ENCODE data around the gene ATP4A.

ATP4A gene

DNA sequence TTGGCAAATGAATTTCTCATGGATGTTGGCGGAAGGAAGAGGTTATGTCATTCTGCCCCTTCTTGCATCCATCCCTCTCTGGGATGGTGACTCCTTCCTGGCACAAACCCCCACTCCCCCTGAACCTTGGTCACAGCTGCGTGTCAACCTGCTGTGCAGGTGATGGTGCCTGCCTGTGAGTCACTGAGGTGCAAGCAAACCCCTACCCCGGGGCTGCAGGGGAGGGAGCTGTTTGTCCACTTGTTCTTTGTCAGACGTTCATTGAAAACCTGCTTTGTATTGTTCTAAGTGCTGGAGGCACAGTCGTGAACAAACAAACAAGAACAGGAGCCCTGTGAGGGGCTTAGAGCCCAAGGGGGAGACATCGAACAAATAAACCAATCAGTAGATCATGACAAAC, 32.2 kb downstream of the ATP4A start:
- Histone ChIP-seq H3K27me3 (ENCODE audit: insufficient read depth, low read length) (peaks cover 14% of the 10 kb centered on the region; the same call in 1 of the 2 replicates), H3K4me1 (ENCODE audit: insufficient read depth, low read length) (no peaks in the 10 kb centered on the region), H3K27ac (ENCODE audit: low read length) (no peak overlapping the region), H3K9me3 (ENCODE audit: insufficient read depth, low read depth, low read length) (no peaks in the 10 kb centered on the region), H3K36me3 (ENCODE audit: insufficient read depth, low read depth, low read length) (no peaks in the 10 kb centered on the region), H3K4me3 (ENCODE audit: low read length) (no peak overlapping the region), H3K9ac (ENCODE audit: low read depth, low read length) (no peak overlapping the region)

- peaks cover 26% of the 10 kb centered on the region for H3K27me3 ChIP-seq (ENCODE audit: insufficient read depth, low read length)
- no peak overlapping the region for H3K4me3 ChIP-seq (ENCODE audit: low read length)
- H3K36me3 ChIP-seq (ENCODE audit: insufficient read depth, low read depth, low read length) = no peaks in the 10 kb centered on the region
- H3K9ac ChIP-seq (ENCODE audit: low read depth, low read length) = no peak overlapping the region
- no peaks in the 10 kb centered on the region; the same call in 1 of the 2 replicates for H3K4me1 ChIP-seq (ENCODE audit: insufficient read depth, low read length)
- H3K27ac ChIP-seq (ENCODE audit: low read length) = no peak overlapping the region
- H3K9me3 ChIP-seq (ENCODE audit: insufficient read depth, low read depth, low read length) = no peaks in the 10 kb centered on the region
These were observed 33.9 kb downstream of the ATP4A start for GRCh38 chr19:35529241-35530218.

GRCh38 chr19:35528218-35529038, 35.0 kb downstream of the ATP4A start, which contains the start of gene SBSN:
SBSN (minus strand) TSS chr19:35528311; CDS start chr19:35528281, 30 bp downstream.
- Histone ChIP-seq H3K9me3 (ENCODE audit: insufficient read depth, low read depth, low read length) (no peaks in the 10 kb centered on the region), H3K36me3 (ENCODE audit: insufficient read depth, low read depth, low read length) (no peaks in the 10 kb centered on the region), H3K4me1 (ENCODE audit: insufficient read depth, low read length) (no peaks in the 10 kb centered on the region; the same call in 1 of the 2 replicates), H3K9ac (ENCODE audit: low read depth, low read length) (no peak within 1 kb of the TSS), H3K27me3 (ENCODE audit: insufficient read depth, low read length) (peaks cover 22% of the 10 kb centered on the region), H3K4me3 (ENCODE audit: low read length) (no peak within 1 kb of the TSS), H3K27ac (ENCODE audit: low read length) (no peak within 1 kb of the TSS)

GRCh38 chr19:35525873-35526272, 37.6 kb downstream of the ATP4A start:
- H3K9me3 ChIP-seq (ENCODE audit: insufficient read depth, low read depth, low read length) = no peaks in the 10 kb centered on the region
- H3K4me3 ChIP-seq (ENCODE audit: low read length) = no peak overlapping the region
- H3K4me1 ChIP-seq (ENCODE audit: insufficient read depth, low read length) = no peaks in the 10 kb centered on the region; the same call in 1 of the 2 replicates
- H3K36me3 ChIP-seq (ENCODE audit: insufficient read depth, low read depth, low read length) = no peaks in the 10 kb centered on the region
- no peak overlapping the region for H3K9ac ChIP-seq (ENCODE audit: low read depth, low read length)
- no peak overlapping the region for H3K27ac ChIP-seq (ENCODE audit: low read length)
- peaks cover 16% of the 10 kb centered on the region for H3K27me3 ChIP-seq (ENCODE audit: insufficient read depth, low read length)

- H3K9ac ChIP-seq (ENCODE audit: low read depth, low read length) = no peak overlapping the region
- peak overlapping the region; percentile 36; the same call in 1 of the 2 replicates for H3K4me3 ChIP-seq (ENCODE audit: low read length)
- no peaks in the 10 kb centered on the region for H3K36me3 ChIP-seq (ENCODE audit: insufficient read depth, low read depth, low read length)
- H3K27ac ChIP-seq (ENCODE audit: low read length) = no peak overlapping the region
- H3K9me3 ChIP-seq (ENCODE audit: insufficient read depth, low read depth, low read length) = no peaks in the 10 kb centered on the region
- H3K4me1 ChIP-seq (ENCODE audit: insufficient read depth, low read length) = no peaks in the 10 kb centered on the region; the same call in 1 of the 2 replicates
- peaks cover 16% of the 10 kb centered on the region for H3K27me3 ChIP-seq (ENCODE audit: insufficient read depth, low read length)
These were observed 39.1 kb downstream of the ATP4A start for GRCh38 chr19:35524181-35524837.

DNA sequence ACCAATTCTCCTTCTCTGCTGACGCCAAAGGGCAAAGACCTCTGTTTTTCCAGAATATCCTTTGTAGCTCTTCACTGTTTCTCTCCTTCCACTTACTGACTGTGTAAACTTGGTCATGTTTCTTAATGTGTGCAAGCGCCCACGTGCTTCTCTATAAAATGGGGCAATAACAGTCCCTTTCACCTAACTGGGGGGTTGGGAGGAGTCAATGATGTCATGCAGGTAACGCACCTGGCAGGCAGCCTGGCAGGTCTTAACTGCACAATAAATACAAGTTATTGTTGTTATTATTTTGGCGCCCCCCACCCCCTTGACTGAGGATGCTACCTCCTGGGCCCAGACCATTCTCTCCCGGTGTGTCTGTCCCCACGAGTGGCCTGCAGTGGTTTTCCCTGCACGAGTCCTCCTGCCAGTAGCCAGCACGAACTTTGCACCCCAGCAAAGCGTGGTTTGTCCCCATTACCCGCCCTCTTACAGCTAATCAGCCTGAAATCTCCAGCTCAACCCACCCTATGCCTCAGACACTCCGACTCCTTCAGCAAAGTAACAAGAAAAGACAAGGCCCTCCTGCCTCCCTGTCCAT, 40.6 kb downstream of the ATP4A start:
- peaks cover 16% of the 10 kb centered on the region for H3K27me3 ChIP-seq (ENCODE audit: insufficient read depth, low read length)
- no peak overlapping the region for H3K9ac ChIP-seq (ENCODE audit: low read depth, low read length)
- no peak overlapping the region for H3K4me3 ChIP-seq (ENCODE audit: low read length)
- H3K36me3 ChIP-seq (ENCODE audit: insufficient read depth, low read depth, low read length) = no peaks in the 10 kb centered on the region
- no peaks in the 10 kb centered on the region; the same call in 1 of the 2 replicates for H3K4me1 ChIP-seq (ENCODE audit: insufficient read depth, low read length)
- H3K27ac ChIP-seq (ENCODE audit: low read length) = no peak overlapping the region
- no peaks in the 10 kb centered on the region for H3K9me3 ChIP-seq (ENCODE audit: insufficient read depth, low read depth, low read length)

- peaks cover 11% of the 10 kb centered on the region for H3K27me3 ChIP-seq (ENCODE audit: insufficient read depth, low read length)
- H3K4me3 ChIP-seq (ENCODE audit: low read length) = no peak overlapping the region
- no peaks in the 10 kb centered on the region for H3K36me3 ChIP-seq (ENCODE audit: insufficient read depth, low read depth, low read length)
- H3K9me3 ChIP-seq (ENCODE audit: insufficient read depth, low read depth, low read length) = no peaks in the 10 kb centered on the region
- H3K27ac ChIP-seq (ENCODE audit: low read length) = no peak overlapping the region
- no peaks in the 10 kb centered on the region; the same call in 1 of the 2 replicates for H3K4me1 ChIP-seq (ENCODE audit: insufficient read depth, low read length)
- H3K9ac ChIP-seq (ENCODE audit: low read depth, low read length) = no peak overlapping the region
These were observed 42.2 kb downstream of the ATP4A start for GRCh38 chr19:35521124-35521743.

GRCh38 chr19:35519291-35519690, 44.2 kb downstream of the ATP4A start:
- Histone ChIP-seq H3K36me3 (ENCODE audit: insufficient read depth, low read depth, low read length) (no peaks in the 10 kb centered on the region), H3K4me1 (ENCODE audit: insufficient read depth, low read length) (peaks cover 3% of the 10 kb centered on the region), H3K9ac (ENCODE audit: low read depth, low read length) (no peak overlapping the region), H3K27me3 (ENCODE audit: insufficient read depth, low read length) (peaks cover 5% of the 10 kb centered on the region; the same call in 1 of the 2 replicates), H3K9me3 (ENCODE audit: insufficient read depth, low read depth, low read length) (no peaks in the 10 kb centered on the region), H3K4me3 (ENCODE audit: low read length) (no peak overlapping the region), H3K27ac (ENCODE audit: low read length) (no peak overlapping the region)

GRCh38 chr19:35518313-35518712, 45.1 kb downstream of the ATP4A start:
- Histone ChIP-seq H3K4me3 (ENCODE audit: low read length) (no peak overlapping the region), H3K27me3 (ENCODE audit: insufficient read depth, low read length) (peaks cover 13% of the 10 kb centered on the region; the same call in 1 of the 2 replicates), H3K4me1 (ENCODE audit: insufficient read depth, low read length) (peaks cover 3% of the 10 kb centered on the region; the same call in 1 of the 2 replicates), H3K27ac (ENCODE audit: low read length) (no peak overlapping the region), H3K9ac (ENCODE audit: low read depth, low read length) (no peak overlapping the region), H3K36me3 (ENCODE audit: insufficient read depth, low read depth, low read length) (no peaks in the 10 kb centered on the region), H3K9me3 (ENCODE audit: insufficient read depth, low read depth, low read length) (no peaks in the 10 kb centered on the region)

DNA sequence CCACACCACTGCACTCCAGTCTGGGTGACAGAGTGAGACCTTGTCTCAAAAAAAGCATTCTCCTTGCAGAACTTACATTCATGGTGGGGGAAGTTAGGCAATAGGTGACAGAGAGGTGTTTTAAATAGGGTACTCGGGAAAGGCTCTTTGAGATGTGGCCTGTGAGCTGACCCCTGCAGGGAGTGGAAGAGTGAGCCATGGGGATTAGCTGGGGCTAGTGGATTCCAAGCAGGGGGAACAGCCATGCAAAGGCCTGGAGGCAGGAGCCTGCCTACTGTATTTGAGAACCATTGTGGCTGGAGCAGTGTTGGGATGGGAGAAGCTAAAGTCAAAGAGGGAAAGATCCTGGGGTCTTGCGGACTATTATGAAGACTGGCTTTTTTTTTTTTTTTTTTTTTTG, 46.1 kb downstream of the ATP4A start:
- Histone ChIP-seq H3K9ac (ENCODE audit: low read depth, low read length) (no peak overlapping the region), H3K4me3 (ENCODE audit: low read length) (no peak overlapping the region), H3K9me3 (ENCODE audit: insufficient read depth, low read depth, low read length) (no peaks in the 10 kb centered on the region), H3K4me1 (ENCODE audit: insufficient read depth, low read length) (peaks cover 3% of the 10 kb centered on the region; the same call in 1 of the 2 replicates), H3K27ac (ENCODE audit: low read length) (no peak overlapping the region), H3K36me3 (ENCODE audit: insufficient read depth, low read depth, low read length) (no peaks in the 10 kb centered on the region), H3K27me3 (ENCODE audit: insufficient read depth, low read length) (peaks cover 23% of the 10 kb centered on the region; the same call in 1 of the 2 replicates)
